K562 (cell line): Measurements from ENCODE around the gene MAEL.

Source experiments
- ATF7 ChIP-seq: fragments of 450-650 bp; IDR thresholded peaks from 2 replicates; pipeline ENCODE4 v1.7.1; 2014; ENCODE audit warnings: mild to moderate bottlenecking, moderate library complexity
- TAF7 ChIP-seq: fragments of 450-650 bp; IDR thresholded peaks from 2 replicates; pipeline ENCODE4 v1.6.1; 2016; ENCODE audit warnings: missing genetic modification characterization, missing compliant biosample characterization
- ZNF282 ChIP-seq: sonication (generic); formaldehyde crosslinking; IDR thresholded peaks from 2 replicates; pipeline ENCODE4 v1.8.1; 2023; ENCODE audit warnings: missing genetic modification reagents
- TF ChIP-seq, protein P1 (sequence below), 3 experiments: IDR thresholded peaks in 2 of 3; conservative IDR thresholded peaks in 1 of 3; 2 replicates each; pipeline ENCODE4 v1.5.1; 2011 to 2012; ENCODE audit warnings: low read length in 3 of 3, mild to moderate bottlenecking in 3 of 3, control low read depth in 2 of 3, improper control_type of control experiment in 1 of 3, inconsistent platforms in 1 of 3, low read depth in 1 of 3, mixed read lengths in 1 of 3, moderate library complexity in 1 of 3; ENCODE audit not compliant: insufficient read depth in 2 of 3
- TF ChIP-seq, protein P2 (sequence below), 2 experiments: fragments of 450-650 bp in 1 of 2; IDR thresholded peaks; 2 replicates each; pipeline ENCODE4 v1.6.1; 2011 to 2017; ENCODE audit warnings: low read depth in 2 of 2, antibody characterized with exemption in 1 of 2, borderline replicate concordance in 1 of 2, low read length in 1 of 2, mild to moderate bottlenecking in 1 of 2, mixed read lengths in 1 of 2; ENCODE audit not compliant: control insufficient read depth in 1 of 2
- TF ChIP-seq, protein P3 (sequence below), 2 experiments: fragments of 450-650 bp; formaldehyde crosslinking in 1 of 2; IDR thresholded peaks; 2 replicates each; pipeline versions ENCODE4 v1.4.0 to v1.6.1; 2014 to 2020; ENCODE audit warnings: mild to moderate bottlenecking in 2 of 2, borderline replicate concordance in 1 of 2, low read depth in 1 of 2
- TF ChIP-seq, protein P4 (sequence below): sonication (generic); formaldehyde crosslinking; IDR thresholded peaks from 2 replicates; pipeline ENCODE4 v1.8.1; 2022; ENCODE audit warnings: missing genetic modification reagents

DNA sequence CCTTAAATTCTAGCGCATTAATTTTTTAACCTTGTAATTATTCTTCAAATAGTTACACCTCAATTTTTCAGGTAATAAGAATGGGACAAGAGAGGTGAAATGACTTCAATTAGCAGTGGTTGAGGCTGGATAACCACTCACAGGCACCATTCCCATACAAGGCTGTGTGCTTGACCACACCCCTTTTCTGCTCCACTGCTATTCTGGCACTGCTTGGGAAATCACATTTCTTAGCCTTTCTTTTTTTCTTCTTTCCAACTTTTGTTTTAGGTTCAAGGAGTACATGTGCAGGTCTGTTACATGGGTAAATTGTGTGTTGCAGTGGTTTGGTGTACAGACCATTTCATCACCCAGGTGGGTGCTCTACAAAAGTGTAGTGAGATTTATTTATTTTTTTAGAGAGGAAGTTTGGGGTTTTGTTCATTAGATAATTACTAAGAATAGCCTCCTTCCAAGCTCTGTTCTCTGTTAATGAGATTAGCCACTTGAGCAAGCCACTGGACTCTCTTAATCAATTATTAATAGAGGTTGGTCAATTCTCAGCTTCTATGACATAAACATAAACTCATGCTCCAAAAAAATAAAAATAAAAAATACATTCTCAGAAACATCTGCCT lies 28.1 kb upstream of the MAEL start:
- TF ChIP-seq, protein P1, sequence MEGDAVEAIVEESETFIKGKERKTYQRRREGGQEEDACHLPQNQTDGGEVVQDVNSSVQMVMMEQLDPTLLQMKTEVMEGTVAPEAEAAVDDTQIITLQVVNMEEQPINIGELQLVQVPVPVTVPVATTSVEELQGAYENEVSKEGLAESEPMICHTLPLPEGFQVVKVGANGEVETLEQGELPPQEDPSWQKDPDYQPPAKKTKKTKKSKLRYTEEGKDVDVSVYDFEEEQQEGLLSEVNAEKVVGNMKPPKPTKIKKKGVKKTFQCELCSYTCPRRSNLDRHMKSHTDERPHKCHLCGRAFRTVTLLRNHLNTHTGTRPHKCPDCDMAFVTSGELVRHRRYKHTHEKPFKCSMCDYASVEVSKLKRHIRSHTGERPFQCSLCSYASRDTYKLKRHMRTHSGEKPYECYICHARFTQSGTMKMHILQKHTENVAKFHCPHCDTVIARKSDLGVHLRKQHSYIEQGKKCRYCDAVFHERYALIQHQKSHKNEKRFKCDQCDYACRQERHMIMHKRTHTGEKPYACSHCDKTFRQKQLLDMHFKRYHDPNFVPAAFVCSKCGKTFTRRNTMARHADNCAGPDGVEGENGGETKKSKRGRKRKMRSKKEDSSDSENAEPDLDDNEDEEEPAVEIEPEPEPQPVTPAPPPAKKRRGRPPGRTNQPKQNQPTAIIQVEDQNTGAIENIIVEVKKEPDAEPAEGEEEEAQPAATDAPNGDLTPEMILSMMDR (IDR thresholded peaks at IDR 0.05 in 2 of 3, conservative IDR thresholded peaks at IDR 0.05 in 1 of 3; ENCODE audit: insufficient read depth in 2 of 3, low read depth in 1 of 3, low read length in 3 of 3): no peak
- TF ChIP-seq TAF7 (no peak), ZNF282 (no peak), ATF7 (no peak)
- TF ChIP-seq, protein P2, sequence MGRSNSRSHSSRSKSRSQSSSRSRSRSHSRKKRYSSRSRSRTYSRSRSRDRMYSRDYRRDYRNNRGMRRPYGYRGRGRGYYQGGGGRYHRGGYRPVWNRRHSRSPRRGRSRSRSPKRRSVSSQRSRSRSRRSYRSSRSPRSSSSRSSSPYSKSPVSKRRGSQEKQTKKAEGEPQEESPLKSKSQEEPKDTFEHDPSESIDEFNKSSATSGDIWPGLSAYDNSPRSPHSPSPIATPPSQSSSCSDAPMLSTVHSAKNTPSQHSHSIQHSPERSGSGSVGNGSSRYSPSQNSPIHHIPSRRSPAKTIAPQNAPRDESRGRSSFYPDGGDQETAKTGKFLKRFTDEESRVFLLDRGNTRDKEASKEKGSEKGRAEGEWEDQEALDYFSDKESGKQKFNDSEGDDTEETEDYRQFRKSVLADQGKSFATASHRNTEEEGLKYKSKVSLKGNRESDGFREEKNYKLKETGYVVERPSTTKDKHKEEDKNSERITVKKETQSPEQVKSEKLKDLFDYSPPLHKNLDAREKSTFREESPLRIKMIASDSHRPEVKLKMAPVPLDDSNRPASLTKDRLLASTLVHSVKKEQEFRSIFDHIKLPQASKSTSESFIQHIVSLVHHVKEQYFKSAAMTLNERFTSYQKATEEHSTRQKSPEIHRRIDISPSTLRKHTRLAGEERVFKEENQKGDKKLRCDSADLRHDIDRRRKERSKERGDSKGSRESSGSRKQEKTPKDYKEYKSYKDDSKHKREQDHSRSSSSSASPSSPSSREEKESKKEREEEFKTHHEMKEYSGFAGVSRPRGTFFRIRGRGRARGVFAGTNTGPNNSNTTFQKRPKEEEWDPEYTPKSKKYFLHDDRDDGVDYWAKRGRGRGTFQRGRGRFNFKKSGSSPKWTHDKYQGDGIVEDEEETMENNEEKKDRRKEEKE (IDR thresholded peaks at IDR 0.05; ENCODE audit: borderline replicate concordance in 1 of 2, control insufficient read depth in 1 of 2, low read depth in 2 of 2, low read length in 1 of 2): no peak
- TF ChIP-seq, protein P3, sequence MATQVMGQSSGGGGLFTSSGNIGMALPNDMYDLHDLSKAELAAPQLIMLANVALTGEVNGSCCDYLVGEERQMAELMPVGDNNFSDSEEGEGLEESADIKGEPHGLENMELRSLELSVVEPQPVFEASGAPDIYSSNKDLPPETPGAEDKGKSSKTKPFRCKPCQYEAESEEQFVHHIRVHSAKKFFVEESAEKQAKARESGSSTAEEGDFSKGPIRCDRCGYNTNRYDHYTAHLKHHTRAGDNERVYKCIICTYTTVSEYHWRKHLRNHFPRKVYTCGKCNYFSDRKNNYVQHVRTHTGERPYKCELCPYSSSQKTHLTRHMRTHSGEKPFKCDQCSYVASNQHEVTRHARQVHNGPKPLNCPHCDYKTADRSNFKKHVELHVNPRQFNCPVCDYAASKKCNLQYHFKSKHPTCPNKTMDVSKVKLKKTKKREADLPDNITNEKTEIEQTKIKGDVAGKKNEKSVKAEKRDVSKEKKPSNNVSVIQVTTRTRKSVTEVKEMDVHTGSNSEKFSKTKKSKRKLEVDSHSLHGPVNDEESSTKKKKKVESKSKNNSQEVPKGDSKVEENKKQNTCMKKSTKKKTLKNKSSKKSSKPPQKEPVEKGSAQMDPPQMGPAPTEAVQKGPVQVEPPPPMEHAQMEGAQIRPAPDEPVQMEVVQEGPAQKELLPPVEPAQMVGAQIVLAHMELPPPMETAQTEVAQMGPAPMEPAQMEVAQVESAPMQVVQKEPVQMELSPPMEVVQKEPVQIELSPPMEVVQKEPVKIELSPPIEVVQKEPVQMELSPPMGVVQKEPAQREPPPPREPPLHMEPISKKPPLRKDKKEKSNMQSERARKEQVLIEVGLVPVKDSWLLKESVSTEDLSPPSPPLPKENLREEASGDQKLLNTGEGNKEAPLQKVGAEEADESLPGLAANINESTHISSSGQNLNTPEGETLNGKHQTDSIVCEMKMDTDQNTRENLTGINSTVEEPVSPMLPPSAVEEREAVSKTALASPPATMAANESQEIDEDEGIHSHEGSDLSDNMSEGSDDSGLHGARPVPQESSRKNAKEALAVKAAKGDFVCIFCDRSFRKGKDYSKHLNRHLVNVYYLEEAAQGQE (IDR thresholded peaks at IDR 0.05; ENCODE audit: borderline replicate concordance): no peak
- TF ChIP-seq, protein P3 (CRISPR knock-in tag; IDR thresholded peaks at IDR 0.05; ENCODE audit: low read depth): no peak
- TF ChIP-seq, protein P4, sequence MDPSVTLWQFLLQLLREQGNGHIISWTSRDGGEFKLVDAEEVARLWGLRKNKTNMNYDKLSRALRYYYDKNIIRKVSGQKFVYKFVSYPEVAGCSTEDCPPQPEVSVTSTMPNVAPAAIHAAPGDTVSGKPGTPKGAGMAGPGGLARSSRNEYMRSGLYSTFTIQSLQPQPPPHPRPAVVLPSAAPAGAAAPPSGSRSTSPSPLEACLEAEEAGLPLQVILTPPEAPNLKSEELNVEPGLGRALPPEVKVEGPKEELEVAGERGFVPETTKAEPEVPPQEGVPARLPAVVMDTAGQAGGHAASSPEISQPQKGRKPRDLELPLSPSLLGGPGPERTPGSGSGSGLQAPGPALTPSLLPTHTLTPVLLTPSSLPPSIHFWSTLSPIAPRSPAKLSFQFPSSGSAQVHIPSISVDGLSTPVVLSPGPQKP (CRISPR knock-in tag): no peak
